Measurements from ENCODE around the gene THNSL1. TPM values are rescaled to one million over a fixed set of nuclear protein-coding genes. Genes with fewer than 3 reads are reported as not detected.
"Not testable (repeated sequence)": the region's sequence is repeated elsewhere in the genome, so short reads cannot be mapped to it uniquely, and the experiment has no call there.

Gene THNSL1
- total RNA-seq, 1 experiment from 2014 or later = 4.2 TPM

GRCh38 chr10:24968349-24968748, 48.1 kb upstream of the THNSL1 start:
- no peak overlapping the region for H2AFZ ChIP-seq (ENCODE audit: low read length)
- no peak overlapping the region for H2AK5ac ChIP-seq (ENCODE audit: insufficient read length, low read length)
- no peak overlapping the region for H3K14ac ChIP-seq (ENCODE audit: insufficient read depth, low read length)
- no peak overlapping the region for H2BK120ac ChIP-seq (ENCODE audit: low read depth, low read length, poor library complexity, severe bottlenecking)
- no peak overlapping the region for H4K5ac ChIP-seq (ENCODE audit: insufficient read length, low read depth, low read length)
- no peak overlapping the region for H3K9ac ChIP-seq (ENCODE audit: extremely low read depth, insufficient read length, low read length)
- Mint-ChIP-seq H3K36me3 (ENCODE audit: insufficient read depth in 1 of 3, low read depth in 3 of 3) (no peaks in the 10 kb centered on the region), H3K4me1 (no peaks in the 10 kb centered on the region), H3K9me3 (no peaks in the 10 kb centered on the region), H3K27ac (no peak overlapping the region), H3K4me3 (no peak overlapping the region), H3K27me3 (ENCODE audit: low read depth) (no peaks in the 10 kb centered on the region)
- no peaks in the 10 kb centered on the region for H3K79me2 ChIP-seq (ENCODE audit: insufficient read depth, low read length)
- H3K4ac ChIP-seq (ENCODE audit: low read depth, low read length) = no peak overlapping the region
- H2BK5ac ChIP-seq (ENCODE audit: insufficient read length, low read length) = no peak overlapping the region
- no peak overlapping the region for H2BK15ac ChIP-seq (ENCODE audit: low read depth, low read length)
- H4K20me1 ChIP-seq (ENCODE audit: control insufficient read depth, insufficient read depth, insufficient read length) = no peaks in the 10 kb centered on the region
- no peak overlapping the region for H2BK20ac ChIP-seq (ENCODE audit: low read depth, low read length, poor library complexity, severe bottlenecking)
- no CpG with 5 or more reads among the region's 7 CpGs for WGBS (ENCODE audit: extremely low coverage, insufficient read length, low lambda C conversion rate)
- TF ChIP-seq CTCF (conservative IDR thresholded peaks at IDR 0.05) = no peak
- no peak overlapping the region for H3K23ac ChIP-seq (ENCODE audit: insufficient read length, low read depth, low read length)
- no peak overlapping the region for H3T11ph ChIP-seq (ENCODE audit: low read length)
- no peak overlapping the region for H3K18ac ChIP-seq (ENCODE audit: insufficient read length, low read depth, low read length)
- no peaks in the 10 kb centered on the region for H3K23me2 ChIP-seq (ENCODE audit: insufficient read length, low read depth, low read length, poor library complexity, severe bottlenecking)
- H4K91ac ChIP-seq (ENCODE audit: insufficient read length, low read depth, low read length) = no peak overlapping the region
- no peaks in the 10 kb centered on the region for H3K9me3 ChIP-seq (ENCODE audit: control insufficient read depth, low read depth, low read length)
- no peak overlapping the region for H4K8ac ChIP-seq (replicated peaks; ENCODE audit: insufficient read length, low read depth, low read length)
- H3K4me2 ChIP-seq (ENCODE audit: insufficient read depth, insufficient read length, low read length) = no peak overlapping the region
- H3K27me3 ChIP-seq (ENCODE audit: insufficient read depth, low read length) = no peaks in the 10 kb centered on the region
- H3K4me1 ChIP-seq (ENCODE audit: insufficient read depth, low read length) = no peaks in the 10 kb centered on the region
- no peak for DNase-seq
- no peaks in the 10 kb centered on the region for H3K79me1 ChIP-seq (ENCODE audit: insufficient read depth, low read depth, low read length, poor library complexity, severe bottlenecking)
- no peak overlapping the region for H3K27ac ChIP-seq (ENCODE audit: insufficient read length, low read depth, low read length)
- no peak overlapping the region for H2BK12ac ChIP-seq (ENCODE audit: insufficient read length, low read depth, low read length)
- H3K56ac ChIP-seq (ENCODE audit: insufficient read length, low read depth, low read length) = no peak overlapping the region

GRCh38 chr10:24968951-24969350, 47.5 kb upstream of the THNSL1 start:
- not testable (repeated sequence) for H2BK20ac ChIP-seq (ENCODE audit: low read depth, low read length, poor library complexity, severe bottlenecking); H3K9ac ChIP-seq (ENCODE audit: extremely low read depth, insufficient read length, low read length); H3K27me3 ChIP-seq (ENCODE audit: insufficient read depth, low read length); H3K9me3 Mint-ChIP-seq; H2BK12ac ChIP-seq (ENCODE audit: insufficient read length, low read depth, low read length); H3K79me2 ChIP-seq (ENCODE audit: insufficient read depth, low read length); H2AK5ac ChIP-seq (ENCODE audit: insufficient read length, low read length); H2BK5ac ChIP-seq (ENCODE audit: insufficient read length, low read length); H3K4me3 Mint-ChIP-seq; H3K23me2 ChIP-seq (ENCODE audit: insufficient read length, low read depth, low read length, poor library complexity, severe bottlenecking); H4K20me1 ChIP-seq (ENCODE audit: control insufficient read depth, insufficient read depth, insufficient read length); H3K27ac Mint-ChIP-seq; H3K4me2 ChIP-seq (ENCODE audit: insufficient read depth, insufficient read length, low read length); H2BK120ac ChIP-seq (ENCODE audit: low read depth, low read length, poor library complexity, severe bottlenecking); H2AFZ ChIP-seq (ENCODE audit: low read length); H3K18ac ChIP-seq (ENCODE audit: insufficient read length, low read depth, low read length); H3K56ac ChIP-seq (ENCODE audit: insufficient read length, low read depth, low read length); H3K27ac ChIP-seq (ENCODE audit: insufficient read length, low read depth, low read length); H3K4me1 ChIP-seq (ENCODE audit: insufficient read depth, low read length); H4K5ac ChIP-seq (ENCODE audit: insufficient read length, low read depth, low read length); H3K36me3 Mint-ChIP-seq (ENCODE audit: insufficient read depth in 1 of 3, low read depth in 3 of 3); H3K4me1 Mint-ChIP-seq; H4K91ac ChIP-seq (ENCODE audit: insufficient read length, low read depth, low read length); H3K79me1 ChIP-seq (ENCODE audit: insufficient read depth, low read depth, low read length, poor library complexity, severe bottlenecking); H3K23ac ChIP-seq (ENCODE audit: insufficient read length, low read depth, low read length); H3T11ph ChIP-seq (ENCODE audit: low read length); H2BK15ac ChIP-seq (ENCODE audit: low read depth, low read length); DNase-seq; H3K9me3 ChIP-seq (ENCODE audit: control insufficient read depth, low read depth, low read length); H3K4ac ChIP-seq (ENCODE audit: low read depth, low read length); H3K14ac ChIP-seq (ENCODE audit: insufficient read depth, low read length); H3K27me3 Mint-ChIP-seq (ENCODE audit: low read depth); H4K8ac ChIP-seq (replicated peaks; ENCODE audit: insufficient read length, low read depth, low read length)
- no CpG with 5 or more reads among the region's 11 CpGs for WGBS (ENCODE audit: extremely low coverage, insufficient read length, low lambda C conversion rate)

Data from H9 (cell line).